HG02943 (cell line): Measurements from ENCODE around the gene SLITRK5.

Experiments used
- ATAC-seq: cut with Tn5 transposase; IDR thresholded peaks from one replicate; pipeline ENCODE4 v1.9.1; 2021; ENCODE audit warnings: mild to moderate bottlenecking, low read depth, moderate library complexity; ENCODE audit not compliant: unreplicated experiment

The SLITRK5 gene

DNA sequence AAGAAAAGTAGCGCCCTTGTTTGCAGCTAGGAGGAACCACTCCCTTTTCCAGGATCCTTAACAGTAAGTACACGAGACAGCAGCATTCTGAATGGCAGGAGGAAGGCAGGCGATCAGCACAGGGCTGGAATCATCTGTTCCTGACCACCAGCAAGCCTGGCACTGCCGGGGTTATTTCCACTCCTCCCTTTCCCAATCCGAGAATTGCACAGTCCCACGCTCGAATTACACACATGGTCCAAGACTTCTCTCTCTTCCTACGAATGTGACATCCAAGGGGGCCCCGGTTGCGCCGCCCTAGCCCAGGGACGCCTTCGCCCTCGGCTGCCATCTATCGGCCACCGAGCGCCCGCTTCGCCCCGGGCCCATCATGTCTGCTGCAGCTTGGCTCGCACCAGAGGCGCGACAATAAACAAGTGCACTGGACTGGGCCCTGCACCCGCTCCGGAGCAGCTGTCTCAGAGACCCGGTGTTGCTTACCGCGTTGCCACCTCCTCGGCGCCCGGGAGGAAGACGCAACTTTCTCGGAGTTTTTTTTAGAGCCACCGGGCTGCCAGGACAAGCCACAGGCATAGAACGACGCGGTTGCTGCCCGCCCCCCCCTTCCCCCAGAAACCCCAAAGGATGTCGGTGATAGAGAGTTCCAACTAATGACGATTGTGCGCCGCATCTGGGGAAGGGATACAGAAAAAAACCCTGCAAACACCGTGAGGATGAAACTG lies at the start of gene SLITRK5:
TSS of gene SLITRK5 (plus strand) at position 341 of the 722 bp plus-strand sequence. CDS start 4,018 bp downstream, outside the sequence.
- ATAC-seq, result peak; percentile 91

DNA sequence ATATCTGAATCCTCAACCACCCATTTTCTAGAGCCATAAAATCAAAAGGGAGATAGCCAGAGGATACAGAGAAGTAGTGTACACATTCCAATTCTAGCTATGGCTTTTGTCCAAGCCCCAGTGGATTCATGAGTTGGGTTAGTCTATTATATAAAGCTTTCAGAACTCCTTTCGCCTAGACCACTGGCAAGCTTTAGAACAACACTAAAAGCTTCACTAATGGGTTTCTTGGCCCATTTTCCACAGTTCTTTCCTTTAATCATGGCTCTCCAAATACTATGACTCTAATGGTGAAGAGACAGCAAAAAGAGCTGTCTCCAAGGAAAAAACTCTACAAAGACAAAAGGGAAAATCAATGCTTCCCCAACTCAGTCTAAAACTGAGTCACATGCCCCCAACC lies 48.2 kb upstream of the SLITRK5 start:
- no peak for ATAC-seq

DNA sequence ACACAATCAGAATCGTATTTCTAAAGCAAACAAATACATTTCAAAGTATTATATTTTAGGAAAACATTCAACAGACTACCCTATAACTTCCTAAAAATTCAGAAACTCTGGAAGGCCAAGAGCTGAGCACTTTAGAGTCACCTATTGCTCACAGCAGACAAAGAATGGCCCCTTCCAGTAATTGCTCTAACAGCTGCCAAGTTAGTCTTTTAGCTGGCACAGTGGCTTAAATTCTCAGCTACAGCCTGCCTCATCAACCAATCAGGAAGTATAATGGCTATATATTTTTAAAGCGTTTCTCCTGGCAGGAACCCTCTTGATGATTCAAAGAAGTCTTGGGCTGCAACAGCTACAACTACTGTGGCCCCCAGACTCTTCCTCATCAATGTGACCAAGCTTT lies 14.9 kb upstream of the SLITRK5 start:
- no peak for ATAC-seq

- no peak for ATAC-seq
Measured at GRCh38 chr13:87661471-87661870, 9.7 kb upstream of the SLITRK5 start.

- ATAC-seq, result no peak
Measured at GRCh38 chr13:87666831-87667230, 4.3 kb upstream of the SLITRK5 start.

GRCh38 chr13:87667686-87668085 lies 3.5 kb upstream of the SLITRK5 start:
- no peak for ATAC-seq

GRCh38 chr13:87669379-87669978 lies 1.7 kb upstream of the SLITRK5 start:
- ATAC-seq, result no peak

DNA sequence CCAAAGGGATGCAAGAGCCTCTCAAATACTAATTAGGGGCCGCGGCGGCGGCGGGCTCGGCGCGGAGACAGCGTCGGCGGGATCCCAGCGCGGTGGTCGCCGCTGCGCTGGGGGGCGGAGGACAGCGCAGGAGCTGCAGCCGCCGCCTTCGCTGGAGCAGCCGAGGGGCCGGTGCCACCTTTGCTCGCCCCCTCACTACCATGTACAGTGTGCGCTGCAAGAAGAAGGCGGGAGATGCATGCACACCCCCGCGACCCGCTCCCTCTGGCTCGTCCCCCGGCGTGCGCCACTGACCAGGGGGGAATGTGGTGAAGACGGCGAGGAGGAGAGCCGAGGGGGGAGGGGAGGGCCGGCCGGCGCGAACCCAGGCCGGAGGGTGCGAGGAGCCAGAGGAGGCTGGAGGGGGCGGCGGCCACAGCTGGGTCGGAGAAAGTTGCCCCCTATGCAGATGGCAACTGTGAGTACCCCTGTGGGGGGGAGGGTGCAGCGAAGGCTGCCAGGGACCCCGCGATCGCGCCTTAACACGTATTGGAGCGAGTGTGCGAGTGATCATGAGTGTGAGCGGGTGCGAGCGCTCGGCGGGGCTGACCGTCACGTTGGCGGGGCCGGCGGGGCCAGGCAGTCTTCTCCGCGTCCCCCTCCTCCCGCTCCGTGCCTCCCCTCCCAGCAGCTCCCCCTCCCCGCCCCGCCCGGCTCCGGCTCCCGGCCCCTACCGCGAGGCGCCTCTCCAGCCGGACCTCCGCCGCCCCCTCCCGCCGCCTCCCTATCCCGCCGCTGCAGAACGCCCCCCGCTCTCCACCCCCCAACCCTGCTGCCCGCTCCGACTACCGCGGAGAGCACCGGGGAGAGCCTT lies 808 bp downstream of the SLITRK5 start:
- ATAC-seq, result no peak

- ATAC-seq, result no peak
Measured at GRCh38 chr13:87674247-87674738, 3.1 kb downstream of the SLITRK5 start.

DNA sequence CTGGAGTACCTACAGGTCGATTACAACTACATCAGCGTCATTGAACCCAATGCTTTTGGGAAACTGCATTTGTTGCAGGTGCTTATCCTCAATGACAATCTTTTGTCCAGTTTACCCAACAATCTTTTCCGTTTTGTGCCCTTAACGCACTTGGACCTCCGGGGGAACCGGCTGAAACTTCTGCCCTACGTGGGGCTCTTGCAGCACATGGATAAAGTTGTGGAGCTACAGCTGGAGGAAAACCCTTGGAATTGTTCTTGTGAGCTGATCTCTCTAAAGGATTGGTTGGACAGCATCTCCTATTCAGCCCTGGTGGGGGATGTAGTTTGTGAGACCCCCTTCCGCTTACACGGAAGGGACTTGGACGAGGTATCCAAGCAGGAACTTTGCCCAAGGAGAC lies 4.7 kb downstream of the SLITRK5 start:
- no peak for ATAC-seq

- no peak for ATAC-seq
Measured at GRCh38 chr13:87676254-87677042, 5.3 kb downstream of the SLITRK5 start.

DNA sequence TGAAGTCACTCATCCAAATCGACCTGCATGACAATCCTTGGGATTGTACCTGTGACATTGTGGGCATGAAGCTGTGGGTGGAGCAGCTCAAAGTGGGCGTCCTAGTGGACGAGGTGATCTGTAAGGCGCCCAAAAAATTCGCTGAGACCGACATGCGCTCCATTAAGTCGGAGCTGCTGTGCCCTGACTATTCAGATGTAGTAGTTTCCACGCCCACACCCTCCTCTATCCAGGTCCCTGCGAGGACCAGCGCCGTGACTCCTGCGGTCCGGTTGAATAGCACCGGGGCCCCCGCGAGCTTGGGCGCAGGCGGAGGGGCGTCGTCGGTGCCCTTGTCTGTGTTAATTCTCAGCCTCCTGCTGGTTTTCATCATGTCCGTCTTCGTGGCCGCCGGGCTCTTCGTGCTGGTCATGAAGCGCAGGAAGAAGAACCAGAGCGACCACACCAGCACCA lies 5.9 kb downstream of the SLITRK5 start:
- ATAC-seq, result no peak

DNA sequence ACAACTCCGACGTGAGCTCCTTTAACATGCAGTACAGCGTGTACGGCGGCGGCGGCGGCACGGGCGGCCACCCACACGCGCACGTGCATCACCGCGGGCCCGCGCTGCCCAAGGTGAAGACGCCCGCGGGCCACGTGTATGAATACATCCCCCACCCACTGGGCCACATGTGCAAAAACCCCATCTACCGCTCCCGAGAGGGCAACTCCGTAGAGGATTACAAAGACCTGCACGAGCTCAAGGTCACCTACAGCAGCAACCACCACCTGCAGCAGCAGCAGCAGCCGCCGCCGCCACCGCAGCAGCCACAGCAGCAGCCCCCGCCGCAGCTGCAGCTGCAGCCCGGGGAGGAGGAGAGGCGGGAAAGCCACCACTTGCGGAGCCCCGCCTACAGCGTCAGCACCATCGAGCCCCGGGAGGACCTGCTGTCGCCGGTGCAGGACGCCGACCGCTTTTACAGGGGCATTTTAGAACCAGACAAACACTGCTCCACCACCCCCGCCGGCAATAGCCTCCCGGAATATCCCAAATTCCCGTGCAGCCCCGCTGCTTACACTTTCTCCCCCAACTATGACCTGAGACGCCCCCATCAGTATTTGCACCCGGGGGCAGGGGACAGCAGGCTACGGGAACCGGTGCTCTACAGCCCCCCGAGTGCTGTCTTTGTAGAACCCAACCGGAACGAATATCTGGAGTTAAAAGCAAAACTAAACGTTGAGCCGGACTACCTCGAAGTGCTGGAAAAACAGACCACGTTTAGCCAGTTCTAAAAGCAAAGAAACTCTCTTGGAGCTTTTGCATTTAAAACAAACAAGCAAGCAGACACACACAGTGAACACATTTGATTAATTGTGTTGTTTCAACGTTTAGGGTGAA lies 6.6 kb downstream of the SLITRK5 start:
- ATAC-seq, result no peak

GRCh38 chr13:87678372-87678752 lies 7.2 kb downstream of the SLITRK5 start:
- no peak for ATAC-seq

GRCh38 chr13:87680298-87680697 lies 9.1 kb downstream of the SLITRK5 start:
- ATAC-seq, result no peak

DNA sequence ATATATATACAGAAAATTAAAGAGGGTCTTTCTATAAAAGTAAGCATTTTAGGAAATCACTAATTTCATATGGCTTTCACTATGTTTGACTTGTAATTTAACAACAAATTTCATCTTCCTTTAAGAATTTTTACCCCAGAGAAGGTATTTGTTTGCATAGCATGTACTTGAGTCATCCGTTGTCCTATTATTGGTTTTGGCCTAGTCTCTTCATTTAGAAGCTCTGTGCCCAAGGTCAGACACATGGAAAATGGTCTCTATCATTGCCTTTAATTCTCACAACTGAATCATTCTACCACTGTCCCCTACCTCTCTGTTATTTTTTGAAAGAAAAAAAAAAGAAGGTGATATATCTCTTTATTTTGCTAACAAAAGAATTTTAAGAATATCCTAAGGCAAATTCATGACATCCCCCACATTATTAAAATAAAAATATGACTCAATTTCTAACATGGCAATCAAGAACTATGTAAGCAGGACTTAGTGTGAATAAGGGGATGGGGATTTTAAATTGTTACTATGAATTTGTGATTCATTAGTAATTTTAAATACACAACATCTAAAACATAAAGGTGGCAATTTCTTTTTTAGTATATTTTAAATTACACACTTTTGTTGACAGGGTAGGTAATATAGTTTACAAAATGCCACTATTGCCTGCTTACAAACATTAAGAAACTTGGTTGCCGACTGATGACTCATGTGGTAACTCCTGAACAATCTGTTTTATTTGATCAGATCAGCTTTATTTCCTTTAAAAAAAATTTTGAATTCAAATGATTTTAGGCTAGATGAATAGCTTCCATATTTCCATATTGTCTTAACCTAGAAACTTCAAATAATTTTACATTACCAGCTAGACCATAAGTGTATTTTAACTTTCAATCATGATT lies 13.9 kb downstream of the SLITRK5 start:
- no peak for ATAC-seq

DNA sequence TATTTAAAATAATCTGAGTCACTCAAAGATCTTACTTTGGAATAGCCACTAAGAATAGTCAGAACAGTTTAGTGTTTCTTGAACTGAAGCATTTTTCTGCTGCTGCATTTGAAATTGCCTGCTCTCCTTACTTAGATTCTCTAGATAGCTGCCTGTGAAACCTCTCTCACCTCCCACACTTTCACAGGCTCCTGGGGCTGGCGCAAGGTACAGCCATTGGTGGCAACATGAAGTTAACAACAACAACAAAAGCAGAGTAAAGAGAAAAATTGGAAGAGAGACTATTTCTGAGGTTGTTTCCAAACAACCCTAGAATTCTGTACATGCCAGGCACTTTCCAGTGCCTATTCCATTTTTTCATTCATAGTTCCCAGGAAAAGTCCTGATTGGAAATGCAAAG lies 25.3 kb downstream of the SLITRK5 start:
- no peak for ATAC-seq

DNA sequence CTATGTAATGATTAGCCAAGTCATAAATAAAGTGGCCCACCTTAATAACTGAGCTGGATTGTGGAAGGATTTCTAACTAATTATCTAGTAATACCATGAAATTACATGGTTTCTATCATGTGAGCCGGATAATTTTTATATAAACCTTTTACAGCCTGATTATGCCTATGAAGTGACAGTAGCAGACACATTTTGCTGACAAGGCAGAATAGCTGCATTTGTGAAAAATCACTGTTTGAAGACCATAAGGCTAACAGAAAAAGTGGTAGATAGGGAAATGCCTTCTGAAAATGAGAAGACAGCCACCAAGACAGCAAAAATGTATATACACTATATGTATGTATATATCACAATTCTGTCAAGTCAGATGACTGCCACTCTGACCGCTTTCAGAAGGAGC lies 27.1 kb downstream of the SLITRK5 start:
- ATAC-seq, result no peak
